PFSK-1 (cell line): ENCODE results near the gene STX18.

Experiments
- FOXP2 ChIP-seq: optimal IDR thresholded peaks from 2 replicates; pipeline ENCODE3; 2011; ENCODE audit warnings: borderline replicate concordance, control low read depth, inconsistent platforms; ENCODE audit not compliant: insufficient read depth; ENCODE audit errors: extremely low read length, extremely low read depth
- POLR2AphosphoS5 ChIP-seq: IDR thresholded peaks from 2 replicates; pipeline ENCODE4 v1.6.1; 2012; ENCODE audit warnings: low read depth, mild to moderate bottlenecking, control low read depth, low read length, moderate library complexity
- REST ChIP-seq, 2 experiments: IDR thresholded peaks; 2 replicates each; pipeline versions ENCODE4 v1.6.1 to v1.8.0; 2011 to 2012; ENCODE audit warnings: low read depth in 2 of 2, low read length in 2 of 2, control low read depth in 1 of 2, inconsistent platforms in 1 of 2, mild to moderate bottlenecking in 1 of 2, moderate library complexity in 1 of 2; ENCODE audit not compliant: insufficient read depth in 1 of 2
- TAF1 ChIP-seq: IDR thresholded peaks from 2 replicates; pipeline ENCODE4 v1.6.1; 2012; ENCODE audit warnings: low read length, control low read depth, borderline replicate concordance; ENCODE audit not compliant: insufficient read depth

GRCh38 chr4:4507403-4507802, 34.4 kb downstream of the STX18 start:
- TF ChIP-seq POLR2AphosphoS5 (no peak), FOXP2 (no peak), REST (IDR thresholded peaks at IDR 0.05; ENCODE audit: insufficient read depth in 1 of 2, low read depth in 2 of 2, low read length in 2 of 2) (no peak), TAF1 (no peak)
